Osteocyte (in vitro differentiated cells): Measurements from ENCODE around the gene TRERF1. TPM values are rescaled to one million over a fixed set of nuclear protein-coding genes. Genes with fewer than 3 reads are reported as not detected.

ENCODE experiments used
- DNase-seq: peaks from one replicate; pipeline ENCODE4 v3.0.0; 2021; ENCODE audit warnings: mixed read lengths; ENCODE audit not compliant: unreplicated experiment; ENCODE audit errors: extremely low spot score
- H3K27ac Mint-ChIP-seq: one replicate; pipeline ENCODE4 v1.8.0; 2021; ENCODE audit warnings: mild to moderate bottlenecking, mixed read lengths; ENCODE audit not compliant: unreplicated experiment
- H3K27me3 Mint-ChIP-seq: one replicate; pipeline ENCODE4 v1.8.0; 2021; ENCODE audit warnings: mixed read lengths; ENCODE audit not compliant: unreplicated experiment
- H3K36me3 Mint-ChIP-seq: one replicate; pipeline ENCODE4 v1.8.0; 2021; ENCODE audit warnings: mixed read lengths; ENCODE audit not compliant: unreplicated experiment
- H3K4me1 Mint-ChIP-seq: one replicate; pipeline ENCODE4 v1.8.0; 2021; ENCODE audit warnings: mixed read lengths; ENCODE audit not compliant: unreplicated experiment
- H3K4me3 Mint-ChIP-seq: one replicate; pipeline ENCODE4 v1.8.0; 2021; ENCODE audit warnings: mild to moderate bottlenecking, moderate library complexity, mixed read lengths; ENCODE audit not compliant: unreplicated experiment
- H3K9me3 Mint-ChIP-seq: one replicate; pipeline ENCODE4 v1.8.0; 2021; ENCODE audit warnings: mixed read lengths; ENCODE audit not compliant: unreplicated experiment
- CTCF ChIP-seq: fragments of 200-600 bp; sonication (generic); IDR thresholded peaks from 2 replicates; pipeline ENCODE4 v1.5.0; 2021; ENCODE audit warnings: antibody characterized with exemption, mild to moderate bottlenecking, moderate library complexity
- total RNA-seq: library from RNA; stranded (reverse); gene quantifications from 2 replicates; pipeline ENCODE4 v1.2.1, GENCODE V29; 2021

Gene TRERF1
- total RNA-seq, 1 donor from 2014 or later, result 6.4 TPM

DNA sequence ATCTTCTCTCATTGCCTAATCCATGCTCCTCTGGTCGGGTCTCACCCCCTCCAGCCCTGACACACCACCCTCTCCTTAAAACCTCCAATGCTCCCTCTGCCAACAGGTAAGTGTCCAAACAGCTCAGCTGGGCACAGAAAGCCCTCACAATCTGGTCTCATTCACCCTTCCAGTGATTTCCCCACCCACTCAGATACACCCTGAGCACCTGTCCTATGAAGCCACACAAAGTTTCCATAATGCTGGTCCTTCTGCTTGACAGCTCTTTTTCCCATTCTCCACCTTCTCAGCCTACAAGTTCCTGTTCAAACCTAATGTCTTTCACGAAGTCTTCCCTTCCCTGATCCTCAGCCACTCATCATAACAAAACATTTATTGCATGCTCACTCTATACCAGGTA lies 164.0 kb downstream of the TRERF1 start:
- Mint-ChIP-seq H3K4me3 (no peak overlapping the region), H3K27me3 (no peaks in the 10 kb centered on the region), H3K36me3 (peaks cover 5% of the 10 kb centered on the region), H3K4me1 (peaks cover 2% of the 10 kb centered on the region), H3K27ac (no peak overlapping the region), H3K9me3 (no peaks in the 10 kb centered on the region)
- no peak for DNase-seq
- TF ChIP-seq CTCF, result no peak

GRCh38 chr6:42281570-42281969 lies 170.2 kb downstream of the TRERF1 start:
- Mint-ChIP-seq H3K27ac (no peak overlapping the region), H3K4me3 (no peak overlapping the region)
- TF ChIP-seq CTCF, result no peak

DNA sequence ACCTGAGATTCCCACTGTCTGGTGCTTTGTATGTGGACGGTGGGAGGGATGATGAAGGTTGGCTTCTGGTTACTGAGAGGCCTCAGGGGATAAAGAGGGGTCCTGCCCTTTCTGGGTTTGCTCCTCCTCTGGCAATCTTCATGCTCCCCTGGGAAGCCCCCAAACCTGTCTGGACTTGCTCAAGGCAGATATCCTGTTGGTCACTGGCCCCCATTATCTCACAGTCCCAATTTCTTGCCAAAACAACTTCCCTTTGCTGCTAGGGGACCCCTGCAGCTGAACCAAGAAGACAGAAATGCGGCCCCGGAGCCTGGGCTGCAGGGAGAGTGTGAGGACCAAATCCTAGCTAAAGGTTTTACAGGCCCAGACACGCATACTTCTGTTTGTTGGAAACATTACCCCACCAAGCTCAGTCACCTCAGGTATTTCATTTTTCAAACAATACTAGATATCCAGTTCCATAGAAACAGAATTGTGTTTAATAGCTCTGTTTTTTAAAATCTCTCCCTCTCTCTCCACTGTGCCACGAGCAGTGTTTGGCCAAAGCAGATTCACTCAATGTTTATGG lies 170.7 kb downstream of the TRERF1 start:
- no peaks in the 10 kb centered on the region for H3K27me3 Mint-ChIP-seq
- no peaks in the 10 kb centered on the region for H3K9me3 Mint-ChIP-seq
- peaks cover 36% of the 10 kb centered on the region for H3K4me1 Mint-ChIP-seq
- no peak overlapping the region for H3K4me3 Mint-ChIP-seq
- no peak overlapping the region for H3K27ac Mint-ChIP-seq
- no peak for DNase-seq
- no peak for TF ChIP-seq CTCF
- H3K36me3 Mint-ChIP-seq, result peaks cover 2% of the 10 kb centered on the region

More at GRCh38 chr6:42281570-42281969, 170.2 kb downstream of the TRERF1 start:
- Mint-ChIP-seq H3K9me3 (no peaks in the 10 kb centered on the region), H3K4me1 (peaks cover 31% of the 10 kb centered on the region), H3K27me3 (no peaks in the 10 kb centered on the region), H3K36me3 (peaks cover 2% of the 10 kb centered on the region)
- DNase-seq, result no peak

GRCh38 chr6:42279966-42280629 lies 171.6 kb downstream of the TRERF1 start:
- Mint-ChIP-seq H3K4me3 (no peak overlapping the region), H3K9me3 (no peaks in the 10 kb centered on the region), H3K27me3 (no peaks in the 10 kb centered on the region), H3K27ac (no peak overlapping the region), H3K36me3 (peaks cover 2% of the 10 kb centered on the region), H3K4me1 (peaks cover 44% of the 10 kb centered on the region)
- no peak for DNase-seq
- TF ChIP-seq CTCF, result no peak

DNA sequence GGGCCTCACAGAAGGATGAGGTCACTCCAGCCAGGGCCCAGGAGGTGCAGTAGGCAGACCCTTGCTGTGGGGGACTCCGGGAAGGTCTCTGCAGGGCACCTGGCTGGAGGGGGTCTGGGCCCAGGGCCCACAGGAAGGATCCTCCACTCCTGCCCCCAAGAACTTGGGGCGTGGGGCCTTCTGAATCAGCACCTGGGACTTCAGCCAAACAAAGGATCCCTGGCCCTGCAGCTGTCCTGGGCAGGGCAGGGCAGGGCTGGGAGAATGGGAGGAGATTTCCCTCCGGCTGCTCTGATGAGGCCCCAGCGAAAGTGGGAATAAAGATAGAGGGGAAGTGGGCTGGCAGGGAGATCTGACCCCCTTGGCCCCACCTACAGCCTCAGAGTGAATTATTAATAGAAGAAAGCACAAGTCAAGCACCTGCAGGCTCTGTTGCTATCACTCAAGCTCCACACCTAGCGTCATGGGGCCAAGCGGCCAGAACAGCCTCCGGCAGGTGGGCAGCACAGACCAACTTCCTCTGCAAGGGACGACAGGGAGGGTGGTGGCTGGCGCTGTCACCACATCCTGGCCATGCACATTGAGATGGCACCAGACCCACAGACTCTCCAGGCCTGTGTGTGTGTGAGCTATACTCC lies 172.5 kb downstream of the TRERF1 start:
- Mint-ChIP-seq H3K36me3 (peaks cover 2% of the 10 kb centered on the region), H3K4me1 (peaks cover 44% of the 10 kb centered on the region), H3K4me3 (no peak overlapping the region), H3K9me3 (no peaks in the 10 kb centered on the region), H3K27ac (peak overlapping the region; percentile 10), H3K27me3 (no peaks in the 10 kb centered on the region)
- no peak for TF ChIP-seq CTCF
- no peak for DNase-seq
